ENCODE results near the gene ARID3B.

DNA sequence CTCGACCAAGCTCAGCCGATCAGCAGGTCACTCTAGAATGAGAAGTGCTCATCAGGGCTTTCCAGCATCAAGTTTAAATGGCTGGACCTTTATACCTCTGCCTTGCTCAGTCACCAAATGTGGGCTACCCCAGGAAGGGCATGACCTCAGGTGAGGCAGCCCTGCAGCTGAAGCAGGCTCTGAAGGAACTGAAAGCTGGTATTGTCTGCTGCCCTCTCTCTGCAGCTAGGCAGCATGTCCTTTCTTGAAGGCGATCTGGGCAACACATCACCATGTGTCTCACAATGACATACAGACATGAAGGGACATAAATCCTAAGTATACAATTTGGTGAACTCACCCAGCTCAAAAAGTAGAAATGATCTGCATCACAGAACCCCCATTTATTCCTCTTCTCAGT lies 38.7 kb upstream of the ARID3B start:
- TF ChIP-seq, protein P1, sequence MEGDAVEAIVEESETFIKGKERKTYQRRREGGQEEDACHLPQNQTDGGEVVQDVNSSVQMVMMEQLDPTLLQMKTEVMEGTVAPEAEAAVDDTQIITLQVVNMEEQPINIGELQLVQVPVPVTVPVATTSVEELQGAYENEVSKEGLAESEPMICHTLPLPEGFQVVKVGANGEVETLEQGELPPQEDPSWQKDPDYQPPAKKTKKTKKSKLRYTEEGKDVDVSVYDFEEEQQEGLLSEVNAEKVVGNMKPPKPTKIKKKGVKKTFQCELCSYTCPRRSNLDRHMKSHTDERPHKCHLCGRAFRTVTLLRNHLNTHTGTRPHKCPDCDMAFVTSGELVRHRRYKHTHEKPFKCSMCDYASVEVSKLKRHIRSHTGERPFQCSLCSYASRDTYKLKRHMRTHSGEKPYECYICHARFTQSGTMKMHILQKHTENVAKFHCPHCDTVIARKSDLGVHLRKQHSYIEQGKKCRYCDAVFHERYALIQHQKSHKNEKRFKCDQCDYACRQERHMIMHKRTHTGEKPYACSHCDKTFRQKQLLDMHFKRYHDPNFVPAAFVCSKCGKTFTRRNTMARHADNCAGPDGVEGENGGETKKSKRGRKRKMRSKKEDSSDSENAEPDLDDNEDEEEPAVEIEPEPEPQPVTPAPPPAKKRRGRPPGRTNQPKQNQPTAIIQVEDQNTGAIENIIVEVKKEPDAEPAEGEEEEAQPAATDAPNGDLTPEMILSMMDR (IDR thresholded peaks at IDR 0.05), result no peak
- TF ChIP-seq POLR2A (IDR thresholded peaks at IDR 0.05), result no peak

Measured in testis (tissue), 2 donors.